NCI-H748 (cell line): Measurements from ENCODE around the gene ZNF778.

Source experiments
- DNase-seq: peaks from one replicate; lab custom pipeline; 2025; ENCODE audit not compliant: unreplicated experiment; lab: John Stamatoyannopoulos, UW

Gene ZNF778

DNA sequence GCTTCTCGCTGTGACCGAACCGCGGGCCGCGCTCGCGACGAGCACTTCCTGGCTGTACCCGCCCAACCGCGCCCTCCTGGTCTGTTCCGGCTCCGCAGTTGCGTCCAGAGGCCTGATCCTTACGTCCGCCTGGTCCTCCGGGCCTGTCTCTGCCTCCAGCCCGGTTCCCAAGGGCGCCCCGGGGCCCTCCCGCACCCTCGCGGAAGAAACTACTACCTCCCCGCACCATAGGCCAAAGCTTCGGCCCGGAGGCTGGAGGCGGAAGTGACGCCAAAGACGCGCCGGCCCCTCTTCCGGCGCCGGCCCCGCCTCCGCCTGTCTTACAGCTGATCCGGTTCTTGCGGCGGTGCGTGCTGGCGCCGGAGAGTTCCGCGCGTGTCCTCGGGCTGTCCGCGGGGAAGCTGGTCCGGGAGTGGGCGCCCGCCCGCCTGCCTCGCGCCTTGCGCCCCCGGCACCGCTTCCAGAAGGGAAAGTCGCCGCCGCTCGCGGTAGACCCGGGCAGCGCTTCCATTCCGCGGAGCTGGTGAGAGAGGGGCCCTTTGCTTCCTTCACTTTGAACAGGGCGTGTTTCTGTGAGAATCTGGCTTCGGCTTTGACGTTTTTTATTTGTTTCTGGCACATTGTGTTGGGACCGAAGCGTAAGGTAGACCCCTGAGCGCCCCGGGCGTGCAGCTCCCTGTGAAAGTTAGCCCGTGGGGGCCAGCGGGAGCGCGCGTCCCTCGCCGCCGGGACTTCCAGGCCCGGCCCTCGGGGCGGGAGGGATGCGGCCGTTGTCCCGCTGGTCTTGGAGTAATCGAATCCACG, at the start of gene ZNF778:
ZNF778 (plus strand) TSS at position 316 of the 804 bp plus-strand sequence. CDS start 3,425 bp downstream, outside the sequence.
- DNase-seq = peak; percentile 70

DNA sequence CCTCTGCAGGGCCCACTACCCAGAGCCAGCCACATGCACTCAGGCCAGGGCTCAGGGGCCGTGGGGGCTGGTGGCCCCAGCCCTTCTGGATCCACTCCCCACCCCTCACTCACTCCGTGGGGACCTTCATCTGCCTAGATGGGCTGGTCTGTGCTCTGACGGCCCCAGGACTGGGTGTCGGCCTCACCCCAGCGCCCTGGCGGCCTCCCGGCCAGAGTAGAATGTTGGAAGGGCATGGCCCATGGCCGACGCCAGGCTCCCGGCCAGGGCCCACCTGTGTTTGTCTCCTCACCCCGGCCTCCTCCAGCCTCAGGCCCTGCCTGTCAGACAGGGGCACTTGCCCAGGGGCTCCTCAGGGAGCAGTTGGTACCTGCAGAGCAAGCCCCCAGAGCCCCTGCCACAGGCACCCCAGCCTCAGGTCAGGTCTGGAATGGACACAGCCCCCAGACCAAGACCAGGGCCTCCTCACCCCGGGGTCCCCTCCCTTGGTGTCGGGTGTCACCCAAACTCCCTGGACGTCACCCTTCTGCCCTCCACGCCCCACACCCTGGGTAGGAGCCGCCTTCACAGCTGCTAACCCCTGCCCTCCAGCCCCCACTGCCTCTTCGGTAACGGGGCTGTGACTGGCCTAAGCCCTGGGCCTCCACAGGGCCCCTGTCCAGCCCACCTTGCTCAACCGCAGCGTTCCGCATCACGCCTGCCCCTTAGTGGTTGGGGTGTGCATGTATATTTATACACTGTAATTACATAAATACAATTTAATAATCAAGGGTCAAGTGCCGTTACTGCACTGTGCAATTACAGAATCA, 48.9 kb upstream of the ZNF778 start:
- peak; percentile 28 for DNase-seq

DNA sequence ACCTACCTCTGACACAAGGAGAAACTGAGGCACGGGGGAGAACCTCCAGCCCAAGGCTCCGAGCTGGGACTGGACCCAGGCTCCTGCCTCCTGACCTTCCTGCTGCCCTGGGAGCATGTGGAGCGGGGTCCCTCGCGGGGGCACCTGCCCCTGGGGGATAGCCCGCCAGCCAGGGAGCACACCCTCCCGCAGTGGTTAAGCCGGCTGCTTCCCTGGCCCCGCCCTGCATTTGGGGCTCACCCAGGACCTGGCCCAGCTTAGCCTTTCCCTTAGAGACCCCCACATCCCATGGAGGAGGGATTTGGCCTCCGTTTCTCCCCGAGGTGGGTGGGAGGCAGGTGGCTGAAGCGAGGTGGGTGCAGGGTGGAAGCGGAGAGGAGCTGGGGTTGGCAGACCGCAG, 47.7 kb upstream of the ZNF778 start:
- no peak for DNase-seq

DNA sequence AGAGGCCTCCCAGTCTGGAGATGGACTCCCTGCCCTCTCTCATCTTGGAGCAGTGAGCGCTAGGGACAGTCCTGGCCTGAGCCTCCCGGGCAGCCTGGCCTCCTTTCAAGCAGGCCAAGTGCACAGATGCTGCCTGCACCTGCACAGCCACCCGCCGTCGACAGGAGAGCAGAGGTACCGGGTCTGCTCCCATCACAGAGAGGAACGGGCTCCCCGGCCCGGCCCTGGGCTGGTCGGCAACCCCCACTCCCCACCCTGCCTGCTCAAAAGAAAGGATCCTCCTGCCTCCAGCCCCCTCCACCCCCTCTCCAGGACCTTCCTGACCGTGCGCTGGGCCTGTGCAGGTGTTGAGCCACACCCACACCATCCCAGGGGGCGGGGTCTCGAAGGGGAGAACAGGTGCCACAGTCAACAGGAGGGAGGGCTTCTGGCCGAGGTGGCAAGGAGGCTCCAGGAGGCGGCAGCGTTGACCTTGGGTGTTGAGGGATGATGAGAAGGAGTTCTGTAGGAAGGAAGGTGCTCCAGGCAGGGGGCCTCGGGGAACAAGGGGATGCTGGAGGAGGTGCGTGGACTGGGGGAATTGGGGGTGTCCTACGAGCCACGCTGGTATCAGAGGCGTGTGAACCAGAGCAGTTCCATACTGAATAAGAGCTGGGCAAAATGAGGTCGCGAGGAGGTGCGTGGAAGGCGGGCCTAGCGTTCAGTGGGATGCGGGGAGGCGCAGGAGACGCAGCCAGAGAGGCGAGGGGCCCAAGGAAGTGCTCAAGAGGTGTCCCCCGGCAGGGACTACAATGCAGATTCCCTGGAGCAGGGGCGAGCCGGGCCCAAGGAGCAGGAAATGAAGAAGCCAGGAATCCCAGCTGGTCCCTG, 46.9 kb upstream of the ZNF778 start:
- peak; percentile 83 for DNase-seq

DNA sequence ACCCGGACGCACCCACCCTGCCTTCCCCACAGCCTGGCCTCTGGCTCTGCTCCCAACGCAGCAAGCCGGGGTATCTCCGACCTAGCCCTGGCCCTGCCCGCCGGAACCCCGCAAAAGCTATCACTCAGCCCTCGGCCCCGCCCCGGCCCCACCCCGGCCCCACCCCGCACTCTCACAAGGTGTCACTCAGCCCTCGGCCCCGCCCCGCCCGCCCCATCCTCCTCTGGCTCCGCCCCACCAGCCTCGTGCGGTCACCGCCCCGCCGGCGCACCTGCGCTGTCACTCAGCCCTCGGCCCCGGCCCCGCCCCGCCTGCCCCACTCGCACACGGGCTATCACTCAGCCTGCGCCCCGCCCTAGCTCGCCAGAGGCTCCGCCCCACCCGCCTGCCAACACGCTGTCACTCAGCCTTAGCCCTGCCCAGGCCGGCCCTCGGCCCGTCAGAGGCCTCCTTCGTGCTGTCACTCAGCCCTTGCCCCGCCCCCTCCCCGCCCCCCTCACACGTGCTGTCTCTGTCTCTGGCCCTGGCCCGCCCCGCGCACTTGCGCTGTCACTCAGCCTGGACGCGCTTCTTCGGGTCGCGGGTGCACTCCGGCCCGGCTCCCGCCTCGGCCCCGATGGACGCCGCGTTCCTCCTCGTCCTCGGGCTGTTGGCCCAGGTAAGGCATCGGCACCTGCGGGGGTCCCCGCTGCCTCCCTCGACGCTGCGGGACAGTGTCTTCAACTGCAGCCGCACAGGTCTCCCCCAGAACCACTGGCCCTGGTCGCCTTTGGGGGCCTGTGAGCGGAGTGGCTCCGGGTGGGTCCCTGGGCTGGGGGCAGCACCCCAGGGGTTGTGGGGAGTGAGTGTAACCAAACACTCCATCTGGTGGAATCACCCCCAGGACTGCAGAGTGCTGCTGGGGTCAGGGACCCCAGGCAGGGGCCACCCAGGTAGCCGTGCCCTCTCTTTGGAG, 46.0 kb upstream of the ZNF778 start, which contains the start of gene CDH15:
CDH15 (plus strand) TSS at position 533 of the 955 bp plus-strand sequence; CDS start at position 617, 84 bp downstream.
- peak; percentile 92 for DNase-seq

DNA sequence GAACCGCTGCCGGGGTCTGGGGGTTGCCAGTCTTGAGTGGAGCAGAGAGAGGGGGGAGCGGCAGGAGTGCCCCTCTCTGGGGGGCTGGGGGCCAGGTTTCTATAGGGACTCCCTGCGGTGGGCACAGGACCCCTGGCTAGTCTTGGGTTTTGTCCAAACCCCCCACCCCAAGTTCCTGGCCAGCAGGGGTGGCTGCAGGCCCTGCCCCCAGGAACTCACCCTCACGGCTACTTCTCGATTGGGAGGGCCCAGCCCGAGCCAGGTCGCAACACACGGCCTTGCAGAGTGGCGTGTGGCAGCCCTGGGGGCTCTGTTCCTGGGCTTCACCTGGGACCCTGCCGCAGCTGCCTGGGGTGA, 45.4 kb upstream of the ZNF778 start:
- DNase-seq = no peak

DNA sequence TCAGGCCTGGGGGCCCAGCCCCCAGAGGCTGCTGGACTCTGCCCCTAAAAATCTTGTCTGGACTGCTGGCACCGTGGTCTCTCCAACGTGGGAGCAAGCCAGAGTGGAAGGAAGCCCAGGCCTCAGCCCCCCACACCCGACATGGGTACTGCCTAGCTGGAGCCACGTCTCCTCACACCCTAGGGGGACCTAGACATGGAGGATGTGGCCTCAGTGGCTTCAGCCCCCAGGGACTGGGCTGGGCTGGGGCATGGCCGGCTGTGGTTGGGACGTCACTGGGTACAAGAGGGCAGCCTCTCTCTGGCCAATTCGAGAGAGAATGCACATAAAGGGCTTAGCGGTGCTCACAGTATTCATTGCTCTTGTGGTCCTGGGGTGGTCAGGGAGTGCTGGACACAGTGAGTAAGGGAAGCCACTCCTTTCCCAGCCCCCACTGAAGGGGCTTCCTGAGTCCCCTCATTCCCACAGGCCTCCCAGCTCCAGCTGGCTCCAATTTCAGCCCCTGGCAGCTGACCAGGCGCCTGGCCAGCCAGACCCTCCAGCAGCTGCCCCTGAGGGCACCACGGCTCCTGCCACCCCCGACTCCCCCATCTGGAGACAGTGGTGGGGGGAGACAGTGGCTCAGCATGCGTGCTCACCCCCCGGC, 44.9 kb upstream of the ZNF778 start:
- no peak for DNase-seq

DNA sequence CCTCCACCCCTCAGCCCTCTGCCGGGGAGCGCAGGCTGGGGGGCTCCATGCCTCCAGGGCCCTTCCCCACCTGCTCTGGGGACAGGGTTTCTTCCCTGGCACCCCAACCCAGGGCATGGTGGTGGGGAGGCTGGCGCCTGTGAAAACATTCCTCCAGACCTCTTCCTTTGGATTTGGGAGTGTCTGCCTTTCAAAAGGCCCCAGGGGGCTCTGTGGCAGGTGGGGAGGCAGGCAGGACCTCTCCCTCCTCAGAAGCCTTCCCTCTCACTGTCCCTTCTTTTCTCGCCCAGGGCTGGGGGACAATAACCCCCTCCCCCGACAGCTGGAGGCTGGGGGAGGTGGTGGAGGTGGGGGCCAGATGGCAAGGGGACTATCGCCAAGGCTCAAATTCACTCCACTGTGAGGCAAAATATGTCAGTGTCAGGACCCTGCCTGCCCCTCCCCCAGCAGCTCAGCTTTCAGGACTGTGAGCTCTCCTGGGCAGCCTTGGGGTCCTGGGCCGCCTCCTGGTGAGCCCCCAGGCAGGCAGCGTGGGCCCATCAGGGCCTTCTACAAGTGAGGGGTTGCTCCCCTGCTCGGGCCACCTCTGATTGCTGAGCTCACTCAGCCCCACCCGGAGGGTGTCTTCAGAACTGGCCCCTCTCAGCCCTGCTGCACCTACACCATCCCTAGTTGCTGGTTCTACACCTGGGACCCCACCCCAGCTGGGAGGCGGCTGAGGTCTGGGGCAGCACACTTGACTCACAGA, 44.2 kb upstream of the ZNF778 start:
- DNase-seq = no peak

DNA sequence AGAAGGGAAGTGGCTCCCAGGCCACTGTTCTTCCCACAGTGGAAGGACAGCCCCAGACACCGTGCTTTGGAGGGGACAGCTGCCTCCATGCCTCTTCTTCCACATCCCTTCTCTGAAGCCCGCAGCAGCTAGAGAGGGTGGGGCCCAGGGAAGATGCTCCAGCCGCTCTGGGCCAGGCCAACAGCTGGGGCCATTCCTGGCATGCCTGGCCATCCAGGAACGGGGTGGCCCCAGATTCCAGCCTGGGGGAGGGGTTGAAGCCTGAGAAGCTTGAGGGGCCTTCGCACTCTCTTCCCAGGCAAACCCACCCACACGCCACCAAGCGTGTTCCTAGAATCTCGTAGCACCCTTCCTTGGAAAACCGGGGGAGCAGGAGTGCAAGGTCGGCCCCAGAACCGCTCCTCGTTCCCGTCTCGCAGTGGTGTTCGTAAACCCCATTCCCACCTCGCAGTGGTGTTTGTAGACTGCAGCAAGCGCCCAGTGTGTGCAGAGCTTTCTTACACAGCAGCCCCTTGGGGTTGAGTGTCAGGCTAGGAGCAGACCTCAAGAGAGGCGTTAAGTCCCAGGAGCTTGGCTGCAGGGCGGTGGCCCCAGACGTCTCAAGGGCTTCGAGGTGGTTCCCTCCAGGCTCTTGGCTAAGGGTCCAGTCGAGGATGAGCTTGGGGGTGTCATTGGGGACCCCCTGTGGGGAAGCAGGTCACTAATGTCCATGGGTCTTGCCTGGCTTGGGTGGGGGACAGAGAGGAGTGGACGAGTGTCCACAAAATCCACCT, 43.3 kb upstream of the ZNF778 start:
- DNase-seq = no peak

DNA sequence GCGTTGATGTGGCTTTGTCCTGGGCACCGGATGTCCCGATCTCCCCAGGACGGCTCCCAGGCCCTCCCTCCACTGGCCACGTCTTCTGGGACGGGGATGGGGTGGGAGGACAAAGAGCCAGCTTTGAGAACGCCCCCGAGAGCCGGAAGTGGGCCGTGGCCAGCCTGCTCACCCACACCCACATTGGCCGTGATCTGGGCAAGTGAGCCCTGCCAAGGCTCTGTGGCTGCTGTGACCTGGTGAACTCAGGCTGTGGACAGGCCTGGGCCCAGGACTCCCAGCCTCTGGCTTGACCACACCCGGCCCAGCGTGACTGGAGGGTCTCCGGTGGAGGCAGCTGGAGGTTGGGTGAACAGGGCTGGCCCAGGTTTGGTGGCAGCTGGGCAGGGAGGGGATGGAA, 42.6 kb upstream of the ZNF778 start:
- no peak for DNase-seq

DNA sequence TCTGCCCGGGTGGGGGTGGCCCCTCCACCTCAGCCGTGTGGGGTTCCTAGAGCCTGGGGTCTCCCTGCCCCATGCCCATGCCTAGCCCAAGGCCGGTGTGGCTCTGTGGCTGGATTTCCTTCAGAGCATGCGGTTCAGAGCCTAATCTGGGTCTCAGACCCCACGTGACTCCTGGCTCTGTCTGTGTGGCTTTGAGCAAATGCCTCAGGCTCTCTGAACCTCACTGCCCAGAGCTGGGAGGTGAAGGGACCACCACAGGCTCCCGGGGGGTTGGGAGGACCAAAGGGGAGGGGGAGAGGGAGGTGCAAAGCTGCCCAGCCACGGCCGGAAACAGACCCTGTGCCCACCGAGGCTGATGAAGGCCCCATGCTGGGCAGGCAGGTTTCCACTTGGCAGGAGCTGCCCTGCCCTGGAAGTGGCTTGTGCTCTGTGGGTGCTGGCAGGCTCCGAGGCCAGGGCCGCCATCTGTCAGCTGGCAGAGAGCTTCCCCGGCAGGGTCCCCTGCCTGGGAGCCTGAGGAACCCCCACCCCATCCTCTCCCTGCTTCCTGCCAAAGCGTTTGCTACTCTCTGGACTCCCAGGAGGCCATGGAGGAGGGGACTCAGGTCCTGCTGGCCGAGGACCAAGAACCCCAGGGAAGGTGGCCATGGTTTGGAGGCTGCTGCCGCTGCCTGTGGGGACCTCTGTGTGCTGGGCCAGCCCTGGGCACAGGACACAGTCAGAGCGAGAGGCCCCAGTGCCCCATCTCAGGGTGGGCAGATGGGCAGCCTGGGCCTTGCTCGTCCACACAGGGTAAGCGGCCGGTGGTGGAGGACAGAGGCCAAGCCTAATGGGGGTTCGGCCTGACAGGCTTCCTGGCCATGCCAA, 42.0 kb upstream of the ZNF778 start:
- DNase-seq = no peak

DNA sequence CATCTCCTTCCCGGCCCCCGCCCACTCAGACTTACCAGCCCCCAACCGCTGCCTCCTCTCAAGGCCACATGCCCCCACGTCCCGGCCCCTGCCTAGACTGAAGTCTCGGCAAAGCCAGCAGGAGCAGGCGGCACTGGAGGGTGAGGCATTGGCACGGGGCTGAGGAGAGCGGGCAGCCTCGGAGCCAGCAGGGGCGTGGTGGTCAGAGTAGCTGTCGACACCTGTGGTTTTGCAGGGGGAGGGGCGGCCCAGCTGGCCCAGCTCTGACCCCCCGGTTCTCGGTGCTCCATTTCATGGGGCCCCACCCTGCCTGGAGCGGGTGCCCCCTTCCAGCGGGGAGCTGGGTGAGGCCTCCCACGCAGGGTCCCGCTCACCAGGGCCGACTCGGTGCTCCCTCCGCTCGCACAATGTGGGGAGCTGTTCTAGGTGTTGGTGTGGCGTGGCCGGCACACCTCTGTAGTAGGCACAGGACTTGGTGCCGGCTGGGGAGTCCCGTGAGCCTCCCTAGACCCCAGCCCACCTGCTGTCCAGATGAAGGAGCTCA, 41.3 kb upstream of the ZNF778 start:
- DNase-seq = no peak

DNA sequence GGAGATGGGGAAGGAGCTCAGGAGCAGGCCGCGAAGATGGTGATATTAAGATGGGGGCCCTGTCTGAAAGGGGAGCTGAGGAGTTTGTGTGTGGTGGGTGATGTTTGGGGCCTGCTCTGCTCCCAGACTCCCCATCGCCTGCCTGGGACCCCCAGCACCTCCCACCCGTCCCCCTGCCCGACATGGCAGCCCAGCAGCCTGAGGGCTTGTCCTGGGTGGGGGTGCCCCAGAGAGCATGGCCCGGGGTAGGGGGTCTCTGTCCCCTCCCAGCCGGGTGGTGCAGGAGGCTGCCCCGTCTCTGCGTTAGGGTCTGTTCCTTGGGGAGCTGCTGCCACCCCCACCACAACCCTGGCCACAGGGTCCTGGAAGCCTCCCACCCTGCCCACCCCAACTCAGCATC, 40.8 kb upstream of the ZNF778 start:
- no peak for DNase-seq

DNA sequence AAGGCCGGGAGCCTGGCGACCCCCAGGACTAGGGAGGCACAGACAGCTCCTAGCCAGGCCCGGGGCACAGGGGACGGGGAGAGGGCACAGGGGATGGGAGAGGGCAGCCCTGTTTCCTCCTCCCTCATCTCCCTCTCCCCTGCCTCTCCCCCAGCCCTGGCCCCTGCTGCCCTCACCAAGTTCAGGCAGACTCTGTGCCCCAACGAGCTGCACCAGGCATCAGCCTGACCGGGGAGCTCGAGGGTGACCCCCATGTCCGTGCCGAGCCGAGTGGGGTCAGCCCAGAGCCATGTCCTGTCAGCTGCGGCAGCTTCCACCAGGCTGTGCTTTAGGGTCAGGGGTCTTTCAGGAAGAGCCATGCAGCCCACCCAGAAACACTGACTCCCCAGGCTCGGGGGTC, 40.0 kb upstream of the ZNF778 start:
- DNase-seq = no peak

DNA sequence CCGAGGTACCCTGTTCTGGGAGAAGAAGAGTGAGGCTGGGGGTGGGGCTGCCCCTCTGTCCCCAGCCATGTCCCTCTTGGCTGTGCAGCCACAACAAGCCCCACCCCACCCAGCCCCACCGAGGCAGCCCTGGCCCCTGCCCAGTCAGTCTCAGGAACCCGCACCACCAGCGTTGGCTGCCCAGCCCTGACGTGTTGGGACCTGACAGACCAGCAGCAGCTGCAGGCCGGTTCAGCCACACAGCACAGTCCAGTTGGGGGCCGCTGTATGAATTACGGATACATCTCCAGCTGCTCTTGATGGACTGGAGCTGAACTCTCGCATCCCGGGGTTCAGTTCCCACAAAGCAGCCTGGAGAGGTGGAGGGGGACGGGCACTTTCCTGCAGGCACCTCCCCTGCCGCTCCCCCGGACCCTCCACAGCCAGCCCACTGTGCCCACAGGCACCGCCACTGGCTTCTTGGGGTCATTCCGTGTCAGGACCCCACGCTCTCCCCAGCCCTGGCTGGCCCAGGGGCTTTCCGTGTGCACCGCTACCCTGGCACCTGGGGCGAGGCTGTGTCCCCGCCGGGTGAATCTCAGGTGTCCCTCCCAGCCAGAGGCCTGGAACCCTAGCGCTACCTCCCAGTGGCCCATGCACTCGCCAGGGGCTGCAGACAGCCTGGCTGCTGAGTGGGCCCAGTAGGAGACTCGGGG, 38.9 kb upstream of the ZNF778 start:
- no peak for DNase-seq

DNA sequence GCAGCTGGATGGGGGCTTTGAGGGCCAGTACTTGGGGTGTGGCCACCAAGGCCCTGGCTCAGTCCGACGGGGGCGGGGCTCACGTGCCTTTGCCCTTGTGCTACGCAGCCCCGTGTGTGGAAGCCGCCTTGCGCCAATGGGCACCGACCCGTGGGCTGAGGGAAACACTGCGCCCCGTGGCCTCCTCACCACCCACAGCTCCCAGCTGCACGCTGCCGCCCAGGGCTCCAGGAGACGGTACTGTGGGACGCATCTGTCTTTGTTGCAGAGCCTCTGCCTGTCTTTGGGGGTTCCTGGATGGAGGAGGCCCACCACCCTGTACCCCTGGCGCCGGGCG, 38.4 kb upstream of the ZNF778 start:
- DNase-seq = no peak
